HG03460 (cell line): ENCODE measurements around the gene KRTAP20-1.

ENCODE experiments used
- ATAC-seq: cut with Tn5 transposase; IDR thresholded peaks from one replicate; pipeline ENCODE4 v1.9.1; 2021; ENCODE audit not compliant: unreplicated experiment

KRTAP20-1 gene

GRCh38 chr21:30642564-30642963, 26.3 kb downstream of the KRTAP20-1 start, which contains the start of gene KRTAP20-3:
Gene KRTAP20-3, plus strand, starts transcription at chr21:30642864.
- ATAC-seq = no peak

DNA sequence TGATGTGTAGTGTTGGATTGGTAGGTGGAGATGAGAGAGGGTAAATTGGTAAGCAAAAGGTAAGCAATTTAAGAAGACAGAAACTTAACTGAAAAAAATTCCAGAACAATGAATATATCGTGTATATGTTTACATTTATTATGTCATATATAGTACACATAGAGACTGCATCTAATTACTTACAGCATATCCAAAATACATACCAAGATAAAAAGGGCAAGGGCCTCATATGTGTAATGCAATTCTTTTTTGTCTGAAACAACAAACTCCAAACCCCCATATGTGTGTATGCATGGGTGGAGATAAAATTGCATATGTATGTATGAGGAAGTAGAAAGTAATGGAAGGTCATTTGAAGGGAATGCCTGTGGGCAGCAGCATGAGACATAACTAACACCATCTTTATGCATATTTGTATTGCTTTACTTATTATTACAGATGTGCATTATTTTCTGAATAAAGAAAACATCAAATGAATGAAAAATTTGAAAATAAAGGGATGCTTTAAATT, 30.7 kb downstream of the KRTAP20-1 start:
- ATAC-seq = no peak

GRCh38 chr21:30652891-30653290, 36.7 kb downstream of the KRTAP20-1 start:
- no peak for ATAC-seq
